Ectodermal cell (in vitro differentiated cells): Measurements from ENCODE around the gene C16orf86.

Experiments
- H3K27ac ChIP-seq: 2 replicates; pipeline ENCODE4 v1.7.0; 2013; ENCODE audit warnings: mild to moderate bottlenecking, low read depth, low read length; ENCODE audit not compliant: insufficient read depth, poor library complexity, severe bottlenecking
- H3K27me3 ChIP-seq: 2 replicates; pipeline ENCODE4 v1.7.0; 2013; ENCODE audit warnings: mild to moderate bottlenecking, low read length; ENCODE audit not compliant: insufficient read depth, control insufficient read depth, poor library complexity, severe bottlenecking
- H3K36me3 ChIP-seq: one replicate; pipeline ENCODE4 v1.7.0; 2013; ENCODE audit warnings: low read length; ENCODE audit not compliant: control insufficient read depth, insufficient read depth
- H3K4me1 ChIP-seq: one replicate; pipeline ENCODE4 v1.7.0; 2013; ENCODE audit warnings: low read length; ENCODE audit not compliant: control insufficient read depth, insufficient read depth
- H3K4me3 ChIP-seq: 2 replicates; pipeline ENCODE4 v1.7.0; 2013; ENCODE audit warnings: low read depth, low read length, control low read depth; ENCODE audit not compliant: insufficient read depth
- H3K9me3 ChIP-seq: 2 replicates; pipeline ENCODE4 v1.7.0; 2013; ENCODE audit warnings: mild to moderate bottlenecking, low read length, moderate library complexity; ENCODE audit not compliant: control insufficient read depth
- WGBS, 2 experiments: methylation state at CpG; one replicate each; pipeline ENCODE4 v1.1.7; 2013; ENCODE audit warnings: missing lambda C conversion rate in 2 of 2; 5-methylcytosine and 5-hydroxymethylcytosine counted together

The C16orf86 gene

GRCh38 chr16:67710607-67711006, 44.0 kb downstream of the C16orf86 start:
- no peak overlapping the region for H3K27ac ChIP-seq
- no peaks in the 10 kb centered on the region for H3K36me3 ChIP-seq
- WGBS, 2 experiments: 83 to 91% methylated on average over 6 of the region's 6 CpGs
- no peaks in the 10 kb centered on the region for H3K27me3 ChIP-seq
- no peaks in the 10 kb centered on the region for H3K9me3 ChIP-seq
- no peaks in the 10 kb centered on the region for H3K4me1 ChIP-seq
- H3K4me3 ChIP-seq: no peak overlapping the region

DNA sequence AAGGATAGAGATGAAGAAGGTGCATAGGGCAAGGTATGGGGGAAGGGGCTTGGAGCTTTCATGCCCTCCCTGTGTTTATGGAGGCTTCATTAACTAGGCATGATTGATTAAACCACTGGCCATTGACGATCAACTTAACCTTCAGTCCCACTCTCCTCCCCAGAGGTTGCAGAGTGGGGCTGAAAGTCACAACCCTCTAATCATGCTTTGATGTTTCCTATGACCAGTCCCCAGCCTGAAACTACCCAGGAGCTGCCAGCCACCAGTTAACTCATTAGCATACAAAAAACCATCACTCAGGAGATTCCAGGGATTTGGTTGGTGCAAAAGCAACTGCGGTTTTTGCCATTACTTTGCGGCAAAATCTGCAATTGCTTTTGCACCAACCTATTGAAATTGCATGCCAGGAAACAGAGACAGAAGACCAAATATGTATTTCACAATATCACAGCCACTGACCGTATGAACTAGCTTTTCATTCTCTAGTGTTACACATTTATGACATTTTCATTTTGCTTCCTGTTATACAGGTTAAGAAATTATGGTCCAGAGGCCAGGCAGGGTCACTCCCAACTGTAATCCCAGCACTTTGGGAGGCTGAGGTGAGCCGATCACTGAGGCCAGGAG, 47.1 kb downstream of the C16orf86 start:
- Histone ChIP-seq H3K27me3 (no peaks in the 10 kb centered on the region), H3K4me1 (peaks cover 6% of the 10 kb centered on the region), H3K36me3 (no peaks in the 10 kb centered on the region), H3K9me3 (no peaks in the 10 kb centered on the region), H3K27ac (no peak overlapping the region), H3K4me3 (no peak overlapping the region)
- 78 to 79% methylated on average over 5 of the region's 5 CpGs for WGBS, 2 experiments

DNA sequence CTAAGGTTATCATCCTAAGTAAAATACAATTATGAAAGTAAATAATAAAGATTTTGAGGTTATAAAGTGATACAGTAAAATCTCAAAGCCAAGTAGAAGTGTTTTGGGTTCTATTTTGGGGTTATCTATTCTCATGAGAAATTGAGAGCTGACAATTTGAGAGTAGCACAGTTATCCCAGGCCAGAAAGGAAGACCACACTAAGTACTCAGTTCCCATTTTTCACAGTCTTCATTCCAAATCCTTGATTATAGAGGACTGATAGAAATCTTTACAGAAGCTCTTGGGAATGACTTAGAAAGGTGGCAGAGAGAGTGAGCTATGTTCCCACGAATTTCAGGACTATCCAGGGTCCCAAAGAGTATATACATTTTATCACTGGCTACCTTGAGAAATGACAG, 47.9 kb downstream of the C16orf86 start:
- Histone ChIP-seq H3K36me3 (no peaks in the 10 kb centered on the region), H3K4me1 (peaks cover 6% of the 10 kb centered on the region), H3K4me3 (no peak overlapping the region), H3K27ac (no peak overlapping the region), H3K9me3 (no peaks in the 10 kb centered on the region), H3K27me3 (no peaks in the 10 kb centered on the region)
- 86 to 100% methylated on average over 1 of the region's 1 CpG for WGBS, 2 experiments

- 88 to 94% methylated on average over 2 of the region's 2 CpGs for WGBS, 2 experiments
- no peak overlapping the region for H3K4me3 ChIP-seq
- no peaks in the 10 kb centered on the region for H3K9me3 ChIP-seq
- H3K4me1 ChIP-seq: peaks cover 10% of the 10 kb centered on the region
- H3K27ac ChIP-seq: no peak overlapping the region
- H3K27me3 ChIP-seq: no peaks in the 10 kb centered on the region
- H3K36me3 ChIP-seq: no peaks in the 10 kb centered on the region
Observed at GRCh38 chr16:67716097-67716496, 49.5 kb downstream of the C16orf86 start.
